ENCODE data around the gene UBE2Q2.

The UBE2Q2 gene

GRCh38 chr15:75817138-75817935 lies 25.9 kb upstream of the UBE2Q2 start:
- no peak for DNase-seq (ENCODE audit: low spot score)
- TF ChIP-seq, protein P1, sequence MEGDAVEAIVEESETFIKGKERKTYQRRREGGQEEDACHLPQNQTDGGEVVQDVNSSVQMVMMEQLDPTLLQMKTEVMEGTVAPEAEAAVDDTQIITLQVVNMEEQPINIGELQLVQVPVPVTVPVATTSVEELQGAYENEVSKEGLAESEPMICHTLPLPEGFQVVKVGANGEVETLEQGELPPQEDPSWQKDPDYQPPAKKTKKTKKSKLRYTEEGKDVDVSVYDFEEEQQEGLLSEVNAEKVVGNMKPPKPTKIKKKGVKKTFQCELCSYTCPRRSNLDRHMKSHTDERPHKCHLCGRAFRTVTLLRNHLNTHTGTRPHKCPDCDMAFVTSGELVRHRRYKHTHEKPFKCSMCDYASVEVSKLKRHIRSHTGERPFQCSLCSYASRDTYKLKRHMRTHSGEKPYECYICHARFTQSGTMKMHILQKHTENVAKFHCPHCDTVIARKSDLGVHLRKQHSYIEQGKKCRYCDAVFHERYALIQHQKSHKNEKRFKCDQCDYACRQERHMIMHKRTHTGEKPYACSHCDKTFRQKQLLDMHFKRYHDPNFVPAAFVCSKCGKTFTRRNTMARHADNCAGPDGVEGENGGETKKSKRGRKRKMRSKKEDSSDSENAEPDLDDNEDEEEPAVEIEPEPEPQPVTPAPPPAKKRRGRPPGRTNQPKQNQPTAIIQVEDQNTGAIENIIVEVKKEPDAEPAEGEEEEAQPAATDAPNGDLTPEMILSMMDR (IDR thresholded peaks at IDR 0.05; ENCODE audit: borderline replicate concordance, control extremely low read depth, extremely low read depth, insufficient read depth, missing control alignments) = no peak
- in situ Hi-C loops (cut with MboI; ENCODE audit: low sequenced_read_pairs, unreplicated experiment) = loop anchor here (10.0 kb wide), 1 partner anchor 327 kb away; no protein-coding TSS in a partner anchor

- in situ Hi-C loops (cut with MboI; ENCODE audit: low sequenced_read_pairs, unreplicated experiment) = no loop called here
- TF ChIP-seq, protein P1 (IDR thresholded peaks at IDR 0.05; ENCODE audit: borderline replicate concordance, control extremely low read depth, extremely low read depth, insufficient read depth, missing control alignments) = no peak
- no peak for DNase-seq (ENCODE audit: low spot score)
Observed at GRCh38 chr15:75820206-75820605, 23.0 kb upstream of the UBE2Q2 start.

DNA sequence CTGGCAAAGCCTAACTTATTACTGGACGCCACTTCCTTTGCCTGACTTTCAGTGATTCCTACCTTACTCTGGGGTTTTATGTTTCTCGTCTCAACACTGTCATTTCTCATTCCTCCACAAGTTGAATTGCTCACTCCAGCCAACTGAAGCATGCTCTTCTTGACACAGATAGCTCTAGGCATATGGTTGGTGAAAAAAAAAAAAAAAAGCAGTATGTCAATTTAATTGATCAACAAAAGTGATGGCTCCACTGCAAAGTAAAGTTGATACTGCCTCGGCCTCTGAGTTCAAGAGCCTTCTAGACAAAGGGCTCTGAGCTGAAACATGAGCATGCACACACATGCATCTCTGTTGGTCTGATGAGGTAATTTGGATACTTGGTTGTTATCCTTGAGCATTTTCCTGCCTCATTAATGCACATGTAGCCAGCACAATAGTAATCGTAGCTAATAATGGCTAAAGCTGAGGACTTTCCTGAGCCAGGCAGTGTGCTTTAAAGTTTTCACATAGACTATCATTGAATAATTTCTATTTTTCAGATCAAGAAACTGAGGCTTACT lies 21.4 kb upstream of the UBE2Q2 start:
- in situ Hi-C loops (cut with MboI; ENCODE audit: low sequenced_read_pairs, unreplicated experiment) = no loop called here
- TF ChIP-seq, protein P1 (IDR thresholded peaks at IDR 0.05; ENCODE audit: borderline replicate concordance, control extremely low read depth, extremely low read depth, insufficient read depth, missing control alignments) = no peak
- DNase-seq (ENCODE audit: low spot score) = no peak

GRCh38 chr15:75822685-75823278 lies 20.5 kb upstream of the UBE2Q2 start:
- TF ChIP-seq, protein P1 (IDR thresholded peaks at IDR 0.05; ENCODE audit: borderline replicate concordance, control extremely low read depth, extremely low read depth, insufficient read depth, missing control alignments) = no peak
- in situ Hi-C loops (cut with MboI; ENCODE audit: low sequenced_read_pairs, unreplicated experiment) = no loop called here
- no peak for DNase-seq (ENCODE audit: low spot score)

DNA sequence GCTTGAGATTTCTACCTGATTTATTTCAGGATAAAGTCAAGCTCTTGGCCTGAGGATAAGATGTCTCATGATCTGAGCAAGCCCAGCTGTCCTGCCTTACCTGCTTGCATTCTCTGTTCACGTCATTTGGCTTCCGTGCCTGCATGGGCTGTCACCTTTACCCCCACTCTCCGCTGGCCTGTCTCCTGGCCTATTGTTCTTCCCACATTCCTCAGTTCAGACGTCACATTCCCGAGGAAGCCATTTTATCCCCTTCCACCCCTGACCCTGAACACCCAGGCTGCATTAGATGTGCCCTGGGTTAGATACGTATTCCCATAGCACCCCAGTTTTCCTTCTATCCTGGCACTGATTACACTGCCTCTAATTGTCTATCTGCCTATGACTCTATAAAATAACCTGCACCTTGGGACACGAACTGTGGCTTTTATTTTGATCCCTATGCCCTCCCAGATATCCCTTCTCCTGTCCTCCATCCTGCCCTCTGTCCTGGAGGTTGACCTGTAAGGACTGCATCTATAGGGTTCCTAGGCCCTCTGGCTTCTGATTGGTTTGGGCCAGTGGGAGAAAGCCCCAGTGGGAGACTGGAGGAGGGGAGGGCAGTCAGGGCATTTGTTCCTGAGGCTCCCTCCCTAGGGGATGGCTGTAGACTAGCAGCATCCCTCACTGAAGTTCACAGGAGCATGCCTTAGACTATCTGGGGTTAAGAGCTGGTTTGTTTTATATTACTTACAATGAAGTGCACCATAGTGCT lies 19.2 kb upstream of the UBE2Q2 start:
- no peak for DNase-seq (ENCODE audit: low spot score)
- in situ Hi-C loops (cut with MboI; ENCODE audit: low sequenced_read_pairs, unreplicated experiment) = no loop called here
- TF ChIP-seq, protein P1 (IDR thresholded peaks at IDR 0.05; ENCODE audit: borderline replicate concordance, control extremely low read depth, extremely low read depth, insufficient read depth, missing control alignments) = no peak

DNA sequence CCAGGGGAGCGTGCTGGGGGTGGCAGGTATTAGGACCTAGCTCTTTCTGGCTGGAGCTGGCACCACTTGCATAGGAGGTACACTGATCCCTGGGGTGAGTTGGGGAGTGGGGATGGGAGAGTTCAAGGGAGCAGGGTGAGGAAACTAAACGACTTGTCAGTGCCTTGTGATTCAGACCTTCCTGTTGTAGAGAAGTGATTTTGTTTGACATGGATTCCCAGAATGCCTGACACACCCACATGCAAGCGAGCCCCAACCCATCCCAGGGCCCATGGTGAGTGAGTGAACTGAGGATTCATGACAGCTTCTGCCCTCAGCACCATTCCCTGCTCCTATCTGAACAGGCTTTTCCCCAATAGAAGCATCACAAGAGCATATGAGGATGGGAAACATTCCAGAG lies 15.6 kb upstream of the UBE2Q2 start:
- DNase-seq (ENCODE audit: low spot score) = no peak
- TF ChIP-seq, protein P1 (IDR thresholded peaks at IDR 0.05; ENCODE audit: borderline replicate concordance, control extremely low read depth, extremely low read depth, insufficient read depth, missing control alignments) = no peak
- in situ Hi-C loops (cut with MboI; ENCODE audit: low sequenced_read_pairs, unreplicated experiment) = no loop called here

Measured in GM13976 (cell line).